HuH-7.5 (cell line): ENCODE data around the gene SECISBP2.

Experiments used
- DNase-seq: peaks from one replicate; pipeline ENCODE4 v3.0.0; 2011; ENCODE audit warnings: low spot score

Gene SECISBP2

GRCh38 chr9:89408628-89409101, 90.4 kb downstream of the SECISBP2 start:
- no peak for DNase-seq
